GM21576 (cell line): ENCODE measurements around the gene MAST1.
"Not testable (repeated sequence)": the region's sequence is repeated elsewhere in the genome, so short reads cannot be mapped to it uniquely, and the experiment has no call there.

ENCODE experiments used
- ATAC-seq: cut with Tn5 transposase; IDR thresholded peaks from one replicate; pipeline ENCODE4 v1.9.1; 2021; ENCODE audit warnings: mild to moderate bottlenecking, moderate library complexity; ENCODE audit not compliant: unreplicated experiment

Gene MAST1

GRCh38 chr19:12838182-12838885, at the start of gene MAST1:
Gene MAST1 (plus strand): TSS chr19:12838515. CDS start chr19:12838573, 58 bp downstream.
- no peak for ATAC-seq

- ATAC-seq: no peak
These were observed 49.6 kb upstream of the MAST1 start for GRCh38 chr19:12788682-12789097.

- no peak for ATAC-seq
These were observed 49.0 kb upstream of the MAST1 start for GRCh38 chr19:12789098-12789903.

GRCh38 chr19:12789904-12790619, 48.3 kb upstream of the MAST1 start:
- peak; percentile 30 for ATAC-seq

- ATAC-seq: no peak
These were observed 47.5 kb upstream of the MAST1 start for GRCh38 chr19:12790628-12791344.

- peak; percentile 26 for ATAC-seq
These were observed 46.8 kb upstream of the MAST1 start, which contains the start of gene JUNB for GRCh38 chr19:12791345-12792050. Gene JUNB (plus strand): TSS chr19:12791486. CDS start chr19:12791772, 286 bp downstream.

GRCh38 chr19:12792051-12792852, 46.1 kb upstream of the MAST1 start:
- ATAC-seq: no peak

GRCh38 chr19:12792853-12793289, 45.4 kb upstream of the MAST1 start:
- ATAC-seq: no peak

- no peak for ATAC-seq
These were observed 44.8 kb upstream of the MAST1 start for GRCh38 chr19:12793290-12794195.

- ATAC-seq: no peak
These were observed 43.9 kb upstream of the MAST1 start for GRCh38 chr19:12794196-12794941.

- no peak for ATAC-seq
These were observed 43.3 kb upstream of the MAST1 start for GRCh38 chr19:12794971-12795381.

- no peak for ATAC-seq
These were observed 41.9 kb upstream of the MAST1 start for GRCh38 chr19:12796146-12797071.

- ATAC-seq: no peak
These were observed 41.2 kb upstream of the MAST1 start for GRCh38 chr19:12797141-12797587.

GRCh38 chr19:12797607-12798006, 40.7 kb upstream of the MAST1 start:
- not testable (repeated sequence) for ATAC-seq

GRCh38 chr19:12799742-12800465, 38.4 kb upstream of the MAST1 start:
- ATAC-seq: no peak

GRCh38 chr19:12800466-12800770, 37.9 kb upstream of the MAST1 start:
- no peak for ATAC-seq
